Measurements from ENCODE around the gene BRIP1. TPM values are rescaled to one million over a fixed set of nuclear protein-coding genes. Genes with fewer than 3 reads are reported as not detected.
"Not testable (repeated sequence)": the region's sequence is repeated elsewhere in the genome, so short reads cannot be mapped to it uniquely, and the experiment has no call there.

The BRIP1 gene
- total and polyA plus RNA-seq, 4 donors, result 3.4 to 7.9 (median 6.2) TPM

DNA sequence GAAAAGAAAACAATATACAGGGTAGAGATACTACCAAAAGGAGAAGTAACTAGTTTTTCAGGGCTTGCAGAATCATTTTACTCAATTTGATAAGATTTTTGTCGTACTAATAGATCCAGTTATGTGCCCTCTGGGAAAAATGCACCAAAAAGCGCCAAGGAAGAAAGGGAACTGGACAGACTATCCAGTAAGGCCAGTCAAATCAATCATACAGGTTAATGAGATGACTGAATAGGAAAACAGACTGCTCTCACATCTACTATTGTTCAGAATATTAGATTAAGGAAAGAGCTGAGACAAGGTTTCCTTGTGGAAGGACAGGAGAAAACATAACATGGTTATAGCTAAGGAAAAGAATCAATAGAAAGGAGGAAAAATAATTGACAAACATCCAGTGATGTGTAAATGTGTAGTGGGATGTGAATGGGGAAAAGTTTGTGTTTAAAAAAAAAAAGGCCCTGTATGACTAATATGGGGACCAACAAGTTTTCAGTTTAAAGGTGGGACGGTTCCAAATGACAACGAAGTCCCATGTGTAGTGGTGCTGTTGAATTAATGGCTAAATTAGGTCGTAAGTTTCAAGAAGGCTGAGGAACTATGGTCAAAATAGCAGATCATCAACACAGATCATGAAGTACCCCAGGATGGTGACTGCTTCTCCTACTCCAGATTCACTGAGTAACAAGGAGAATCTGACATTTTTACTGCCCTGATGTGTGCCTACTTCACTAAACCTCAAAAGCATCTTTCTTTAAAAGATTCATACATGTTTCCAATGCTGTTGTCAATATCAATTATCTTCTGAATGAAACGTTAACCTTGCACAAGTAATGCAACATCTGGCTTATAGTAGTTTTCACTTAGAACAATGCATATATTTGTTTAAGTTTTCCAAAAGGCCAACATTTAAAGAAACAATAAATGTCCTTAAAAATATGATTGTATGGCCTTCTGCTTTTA is 40.7 kb downstream of the BRIP1 start:
- 100% methylated on average over 1 of the region's 6 CpGs for WGBS (ENCODE audit: insufficient coverage)
- DNase-seq (ENCODE audit: low read depth in 4 of 6, low spot score in 6 of 6), result no peak
- no peaks in the 10 kb centered on the region for H3K4me1 ChIP-seq (ENCODE audit: control insufficient read depth, insufficient read depth, low read length)
- H3K27ac ChIP-seq (ENCODE audit: low read depth, low read length), result no peak overlapping the region
- no peak overlapping the region for H3K4me3 ChIP-seq (ENCODE audit: low read depth, low read length)
- H3K36me3 ChIP-seq (ENCODE audit: control insufficient read depth, insufficient read depth, low read length), result peaks cover 2% of the 10 kb centered on the region
- H3K9me3 ChIP-seq (ENCODE audit: control insufficient read depth, insufficient read depth, low read length), result no peaks in the 10 kb centered on the region
- H3K27me3 ChIP-seq (ENCODE audit: control insufficient read depth, insufficient read depth, low read length), result no peaks in the 10 kb centered on the region

DNA sequence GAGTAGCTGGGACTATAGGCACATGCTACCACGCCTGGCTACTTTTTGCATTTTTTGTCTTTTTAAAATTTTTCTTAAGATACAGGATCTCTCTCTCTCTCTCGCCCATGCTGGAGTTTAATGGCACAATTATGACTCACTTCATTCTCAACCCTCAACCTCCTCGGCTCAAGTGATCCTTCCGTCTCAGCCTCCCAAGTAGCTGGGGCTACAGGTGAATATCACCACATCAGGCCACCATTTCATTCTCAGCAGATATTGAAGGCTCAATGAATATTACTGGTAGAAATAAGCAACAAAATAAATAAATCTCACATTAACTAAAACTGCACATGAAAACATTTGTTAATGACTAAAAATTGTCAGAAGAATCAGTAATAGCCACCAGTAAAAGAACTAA is 41.7 kb downstream of the BRIP1 start:
- no peak overlapping the region for H3K27ac ChIP-seq (ENCODE audit: low read depth, low read length)
- H3K4me1 ChIP-seq (ENCODE audit: control insufficient read depth, insufficient read depth, low read length), result no peaks in the 10 kb centered on the region
- H3K4me3 ChIP-seq (ENCODE audit: low read depth, low read length), result no peak overlapping the region
- no peaks in the 10 kb centered on the region for H3K36me3 ChIP-seq (ENCODE audit: control insufficient read depth, insufficient read depth, low read length)
- H3K27me3 ChIP-seq (ENCODE audit: control insufficient read depth, insufficient read depth, low read length), result no peaks in the 10 kb centered on the region
- DNase-seq (ENCODE audit: low read depth in 4 of 6, low spot score in 6 of 6), result no peak
- no peaks in the 10 kb centered on the region for H3K9me3 ChIP-seq (ENCODE audit: control insufficient read depth, insufficient read depth, low read length)
- WGBS (ENCODE audit: insufficient coverage), result 100% methylated on average over 2 of the region's 4 CpGs

- H3K9me3 ChIP-seq (ENCODE audit: control insufficient read depth, insufficient read depth, low read length); DNase-seq (ENCODE audit: low read depth in 4 of 6, low spot score in 6 of 6); H3K27me3 ChIP-seq (ENCODE audit: control insufficient read depth, insufficient read depth, low read length); H3K27ac ChIP-seq (ENCODE audit: low read depth, low read length); H3K4me1 ChIP-seq (ENCODE audit: control insufficient read depth, insufficient read depth, low read length); H3K36me3 ChIP-seq (ENCODE audit: control insufficient read depth, insufficient read depth, low read length); H3K4me3 ChIP-seq (ENCODE audit: low read depth, low read length): not testable (repeated sequence)
- WGBS (ENCODE audit: insufficient coverage), result no CpG with 5 or more reads among the region's 3 CpGs
Measured at GRCh38 chr17:61819265-61819664, 44.1 kb downstream of the BRIP1 start.

DNA sequence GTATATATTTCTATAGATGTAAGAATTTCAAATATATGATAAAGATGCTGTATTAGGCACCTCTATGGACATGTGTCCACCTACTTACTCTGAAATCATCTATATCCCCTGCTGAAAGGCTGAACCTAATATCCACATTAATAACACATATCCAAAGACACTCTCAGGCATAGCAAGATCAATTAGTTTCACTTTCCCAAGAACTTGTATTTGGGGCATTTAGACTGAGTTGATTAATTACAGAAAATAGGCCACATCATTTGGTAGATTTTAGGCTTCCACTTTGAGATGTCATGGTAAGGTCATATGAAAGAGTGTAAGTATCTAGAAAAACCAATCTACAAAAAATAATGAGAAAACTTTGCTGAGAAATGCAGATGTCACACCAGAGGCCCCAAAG is 45.1 kb downstream of the BRIP1 start:
- no peaks in the 10 kb centered on the region for H3K27me3 ChIP-seq (ENCODE audit: control insufficient read depth, insufficient read depth, low read length)
- no peaks in the 10 kb centered on the region for H3K36me3 ChIP-seq (ENCODE audit: control insufficient read depth, insufficient read depth, low read length)
- H3K4me3 ChIP-seq (ENCODE audit: low read depth, low read length), result no peak overlapping the region
- no peaks in the 10 kb centered on the region for H3K9me3 ChIP-seq (ENCODE audit: control insufficient read depth, insufficient read depth, low read length)
- DNase-seq (ENCODE audit: low read depth in 4 of 6, low spot score in 6 of 6), result no peak
- H3K4me1 ChIP-seq (ENCODE audit: control insufficient read depth, insufficient read depth, low read length), result no peaks in the 10 kb centered on the region
- H3K27ac ChIP-seq (ENCODE audit: low read depth, low read length), result no peak overlapping the region

- WGBS (ENCODE audit: insufficient coverage), result no CpG with 5 or more reads among the region's 3 CpGs
- Histone ChIP-seq H3K4me1 (ENCODE audit: control insufficient read depth, insufficient read depth, low read length) (no peaks in the 10 kb centered on the region), H3K9me3 (ENCODE audit: control insufficient read depth, insufficient read depth, low read length) (no peaks in the 10 kb centered on the region), H3K27me3 (ENCODE audit: control insufficient read depth, insufficient read depth, low read length) (no peaks in the 10 kb centered on the region), H3K27ac (ENCODE audit: low read depth, low read length) (no peak overlapping the region), H3K4me3 (ENCODE audit: low read depth, low read length) (no peak overlapping the region), H3K36me3 (ENCODE audit: control insufficient read depth, insufficient read depth, low read length) (no peaks in the 10 kb centered on the region)
- DNase-seq (ENCODE audit: low read depth in 4 of 6, low spot score in 6 of 6), result no peak
Measured at GRCh38 chr17:61817452-61817851, 45.9 kb downstream of the BRIP1 start.

- DNase-seq (ENCODE audit: low read depth in 4 of 6, low spot score in 6 of 6), result no peak
- Histone ChIP-seq H3K9me3 (ENCODE audit: control insufficient read depth, insufficient read depth, low read length) (no peaks in the 10 kb centered on the region), H3K36me3 (ENCODE audit: control insufficient read depth, insufficient read depth, low read length) (no peaks in the 10 kb centered on the region), H3K4me1 (ENCODE audit: control insufficient read depth, insufficient read depth, low read length) (no peaks in the 10 kb centered on the region), H3K4me3 (ENCODE audit: low read depth, low read length) (no peak overlapping the region), H3K27me3 (ENCODE audit: control insufficient read depth, insufficient read depth, low read length) (no peaks in the 10 kb centered on the region), H3K27ac (ENCODE audit: low read depth, low read length) (no peak overlapping the region)
- no CpG with 5 or more reads among the region's 4 CpGs for WGBS (ENCODE audit: insufficient coverage)
Measured at GRCh38 chr17:61816538-61816937, 46.8 kb downstream of the BRIP1 start.

- H3K4me1 ChIP-seq (ENCODE audit: control insufficient read depth, insufficient read depth, low read length), result no peaks in the 10 kb centered on the region
- no peaks in the 10 kb centered on the region for H3K9me3 ChIP-seq (ENCODE audit: control insufficient read depth, insufficient read depth, low read length)
- no peak for DNase-seq (ENCODE audit: low read depth in 4 of 6, low spot score in 6 of 6)
- no peak overlapping the region for H3K4me3 ChIP-seq (ENCODE audit: low read depth, low read length)
- no peaks in the 10 kb centered on the region for H3K36me3 ChIP-seq (ENCODE audit: control insufficient read depth, insufficient read depth, low read length)
- 68% methylated on average over 2 of the region's 5 CpGs for WGBS (ENCODE audit: insufficient coverage)
- no peak overlapping the region for H3K27ac ChIP-seq (ENCODE audit: low read depth, low read length)
- no peaks in the 10 kb centered on the region for H3K27me3 ChIP-seq (ENCODE audit: control insufficient read depth, insufficient read depth, low read length)
Measured at GRCh38 chr17:61815863-61816503, 47.3 kb downstream of the BRIP1 start.

DNA sequence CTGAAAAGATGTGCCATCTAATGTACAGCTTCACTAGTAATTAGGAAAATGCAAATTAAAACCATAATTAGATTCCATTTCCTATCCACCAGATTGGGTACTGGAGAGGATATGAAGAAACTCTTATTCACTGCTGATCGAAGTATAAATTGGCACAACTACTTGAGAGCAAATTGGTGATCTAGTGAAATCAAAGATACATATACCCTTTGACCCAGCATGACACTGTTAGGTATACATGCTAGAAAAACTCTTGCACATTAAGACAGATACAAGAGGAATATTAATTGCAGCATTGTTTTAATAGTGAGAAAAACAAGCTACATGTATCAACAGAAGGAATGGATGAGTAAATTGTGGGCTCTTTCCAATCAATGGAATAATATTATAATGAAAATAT is 48.8 kb downstream of the BRIP1 start:
- WGBS (ENCODE audit: insufficient coverage), result no CpG with 5 or more reads among the region's 1 CpG
- Histone ChIP-seq H3K36me3 (ENCODE audit: control insufficient read depth, insufficient read depth, low read length) (no peaks in the 10 kb centered on the region), H3K27me3 (ENCODE audit: control insufficient read depth, insufficient read depth, low read length) (no peaks in the 10 kb centered on the region), H3K9me3 (ENCODE audit: control insufficient read depth, insufficient read depth, low read length) (no peaks in the 10 kb centered on the region), H3K4me3 (ENCODE audit: low read depth, low read length) (no peak overlapping the region), H3K27ac (ENCODE audit: low read depth, low read length) (no peak overlapping the region), H3K4me1 (ENCODE audit: control insufficient read depth, insufficient read depth, low read length) (no peaks in the 10 kb centered on the region)
- no peak for DNase-seq (ENCODE audit: low read depth in 4 of 6, low spot score in 6 of 6)

- DNase-seq (ENCODE audit: low read depth in 4 of 6, low spot score in 6 of 6), result no peak
- H3K9me3 ChIP-seq (ENCODE audit: control insufficient read depth, insufficient read depth, low read length), result no peaks in the 10 kb centered on the region
- no CpG with 5 or more reads among the region's 1 CpG for WGBS (ENCODE audit: insufficient coverage)
- no peak overlapping the region for H3K27ac ChIP-seq (ENCODE audit: low read depth, low read length)
- H3K4me3 ChIP-seq (ENCODE audit: low read depth, low read length), result no peak overlapping the region
- no peaks in the 10 kb centered on the region for H3K27me3 ChIP-seq (ENCODE audit: control insufficient read depth, insufficient read depth, low read length)
- no peaks in the 10 kb centered on the region for H3K36me3 ChIP-seq (ENCODE audit: control insufficient read depth, insufficient read depth, low read length)
- no peaks in the 10 kb centered on the region for H3K4me1 ChIP-seq (ENCODE audit: control insufficient read depth, insufficient read depth, low read length)
Measured at GRCh38 chr17:61813211-61813610, 50.1 kb downstream of the BRIP1 start.

DNA sequence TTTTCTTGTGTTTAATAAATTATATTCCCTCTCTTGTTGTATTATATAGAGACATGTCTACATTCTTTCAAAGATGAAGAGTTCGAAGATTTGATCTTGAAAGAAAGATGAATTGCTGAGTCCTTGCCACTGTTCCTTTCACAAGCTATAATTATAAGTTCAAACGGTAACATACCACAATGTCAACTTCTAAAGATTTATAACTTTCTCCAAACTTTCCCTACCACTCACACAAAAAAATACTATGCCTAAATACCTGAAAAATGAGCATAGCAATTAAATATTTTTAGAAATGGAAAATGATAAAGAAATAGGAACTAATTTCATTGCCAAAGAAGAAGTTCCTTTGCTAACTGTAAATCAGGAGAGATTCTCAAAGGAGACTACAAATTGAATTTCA is 50.6 kb downstream of the BRIP1 start:
- no peak overlapping the region for H3K4me3 ChIP-seq (ENCODE audit: low read depth, low read length)
- no peak overlapping the region for H3K27ac ChIP-seq (ENCODE audit: low read depth, low read length)
- no peaks in the 10 kb centered on the region for H3K36me3 ChIP-seq (ENCODE audit: control insufficient read depth, insufficient read depth, low read length)
- no peak for DNase-seq (ENCODE audit: low read depth in 4 of 6, low spot score in 6 of 6)
- no peaks in the 10 kb centered on the region for H3K27me3 ChIP-seq (ENCODE audit: control insufficient read depth, insufficient read depth, low read length)
- H3K4me1 ChIP-seq (ENCODE audit: control insufficient read depth, insufficient read depth, low read length), result no peaks in the 10 kb centered on the region
- WGBS (ENCODE audit: insufficient coverage), result no CpG with 5 or more reads among the region's 2 CpGs
- no peaks in the 10 kb centered on the region for H3K9me3 ChIP-seq (ENCODE audit: control insufficient read depth, insufficient read depth, low read length)

Measured in spinal cord (tissue), 10 donors.